ENCODE data around the gene VPREB3. TPM values are rescaled to one million over a fixed set of nuclear protein-coding genes. Genes with fewer than 3 reads are reported as not detected.

VPREB3 gene
- total RNA-seq, 1 experiment from 2014 or later: not detected

DNA sequence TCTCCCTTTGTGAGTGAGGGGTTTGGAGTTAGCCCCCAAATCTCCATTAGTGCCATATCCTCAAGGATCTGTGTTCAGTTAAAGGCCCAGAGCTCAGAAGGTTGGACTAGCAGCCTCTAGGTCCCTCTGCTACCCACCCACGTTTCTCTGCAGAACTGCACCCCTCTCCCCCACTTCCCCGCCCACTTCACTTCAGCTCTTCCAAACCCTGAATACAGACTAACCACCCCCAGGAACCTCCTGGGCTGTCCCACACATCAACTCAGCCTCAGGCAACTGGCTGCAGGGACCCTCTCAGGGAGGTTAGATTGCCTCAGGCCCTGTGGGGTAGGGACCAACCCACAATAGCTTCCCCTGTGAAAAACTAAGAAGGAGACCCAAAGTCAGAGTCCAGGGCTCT, 840 bp downstream of the VPREB3 start:
- TF ChIP-seq, protein P1, sequence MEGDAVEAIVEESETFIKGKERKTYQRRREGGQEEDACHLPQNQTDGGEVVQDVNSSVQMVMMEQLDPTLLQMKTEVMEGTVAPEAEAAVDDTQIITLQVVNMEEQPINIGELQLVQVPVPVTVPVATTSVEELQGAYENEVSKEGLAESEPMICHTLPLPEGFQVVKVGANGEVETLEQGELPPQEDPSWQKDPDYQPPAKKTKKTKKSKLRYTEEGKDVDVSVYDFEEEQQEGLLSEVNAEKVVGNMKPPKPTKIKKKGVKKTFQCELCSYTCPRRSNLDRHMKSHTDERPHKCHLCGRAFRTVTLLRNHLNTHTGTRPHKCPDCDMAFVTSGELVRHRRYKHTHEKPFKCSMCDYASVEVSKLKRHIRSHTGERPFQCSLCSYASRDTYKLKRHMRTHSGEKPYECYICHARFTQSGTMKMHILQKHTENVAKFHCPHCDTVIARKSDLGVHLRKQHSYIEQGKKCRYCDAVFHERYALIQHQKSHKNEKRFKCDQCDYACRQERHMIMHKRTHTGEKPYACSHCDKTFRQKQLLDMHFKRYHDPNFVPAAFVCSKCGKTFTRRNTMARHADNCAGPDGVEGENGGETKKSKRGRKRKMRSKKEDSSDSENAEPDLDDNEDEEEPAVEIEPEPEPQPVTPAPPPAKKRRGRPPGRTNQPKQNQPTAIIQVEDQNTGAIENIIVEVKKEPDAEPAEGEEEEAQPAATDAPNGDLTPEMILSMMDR (IDR thresholded peaks at IDR 0.05; ENCODE audit: insufficient read depth in 1 of 2, low read depth in 1 of 2, low read length in 1 of 2, severe bottlenecking in 1 of 2, unreplicated experiment in 1 of 2): no peak
- Histone ChIP-seq H3K4me3 (ENCODE audit: low read depth, low read length) (no peak overlapping the region), H3K27me3 (replicated peaks; ENCODE audit: control insufficient read depth, insufficient read depth, low read length) (no peaks in the 10 kb centered on the region), H3K4me1 (0 out of 2 replicates have a peak, but pooled peaks cover 3% of the 10 kb centered on the region), H3K9me3 (no peaks in the 10 kb centered on the region), H3K36me3 (ENCODE audit: control insufficient read depth, insufficient read depth, low read length) (no peaks in the 10 kb centered on the region)
- ChIA-PET CTCF (no interaction called here), POLR2A (no interaction called here)
- H3K4me3 Mint-ChIP-seq (ENCODE audit: unreplicated experiment): no peak overlapping the region
- H3K4me1 Mint-ChIP-seq (ENCODE audit: low read depth, unreplicated experiment): peaks cover 11% of the 10 kb centered on the region
- DNase-seq: no peak
- intact Hi-C loops (cut with micrococcal nuclease; ENCODE audit: unreplicated experiment): no loop called here
- no peaks in the 10 kb centered on the region for H3K27me3 Mint-ChIP-seq (ENCODE audit: insufficient read depth, unreplicated experiment)
- no peak overlapping the region for H3K27ac Mint-ChIP-seq (ENCODE audit: unreplicated experiment)
- no peaks in the 10 kb centered on the region for H3K36me3 Mint-ChIP-seq (ENCODE audit: insufficient read depth, unreplicated experiment)
- H3K9me3 Mint-ChIP-seq (ENCODE audit: unreplicated experiment): no peaks in the 10 kb centered on the region
- BruUV-seq (replicated peaks): no TSS peak

DNA sequence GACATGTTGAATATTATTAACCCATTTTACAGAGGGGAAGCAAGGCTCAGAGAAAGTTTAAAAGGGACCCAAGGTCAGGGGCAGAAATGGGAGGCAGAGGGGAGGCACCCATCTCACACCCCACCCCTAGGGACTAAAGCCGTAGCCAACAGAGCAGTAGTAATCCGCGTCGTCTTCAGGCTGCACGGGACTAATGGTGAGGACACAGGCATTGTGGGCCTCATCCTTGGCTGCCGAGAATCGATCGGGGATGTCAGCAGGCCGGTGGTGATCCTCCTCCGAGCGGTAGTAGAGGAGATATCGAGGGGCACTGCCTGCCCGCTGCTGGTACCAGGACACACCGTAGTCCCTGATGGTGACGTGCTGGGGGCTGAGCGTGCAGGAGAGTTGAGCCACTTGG, 1.5 kb downstream of the VPREB3 start:
- Histone ChIP-seq H3K27me3 (replicated peaks; ENCODE audit: control insufficient read depth, insufficient read depth, low read length) (no peaks in the 10 kb centered on the region), H3K36me3 (ENCODE audit: control insufficient read depth, insufficient read depth, low read length) (no peaks in the 10 kb centered on the region), H3K9me3 (no peaks in the 10 kb centered on the region), H3K4me3 (ENCODE audit: low read depth, low read length) (no peak overlapping the region), H3K4me1 (0 out of 2 replicates have a peak, but pooled peaks cover 3% of the 10 kb centered on the region)
- Mint-ChIP-seq H3K27ac (ENCODE audit: unreplicated experiment) (peak overlapping the region; percentile 77), H3K9me3 (ENCODE audit: unreplicated experiment) (no peaks in the 10 kb centered on the region), H3K36me3 (ENCODE audit: insufficient read depth, unreplicated experiment) (no peaks in the 10 kb centered on the region), H3K4me3 (ENCODE audit: unreplicated experiment) (peak overlapping the region; percentile 89), H3K27me3 (ENCODE audit: insufficient read depth, unreplicated experiment) (no peaks in the 10 kb centered on the region), H3K4me1 (ENCODE audit: low read depth, unreplicated experiment) (peaks cover 11% of the 10 kb centered on the region)
- TF ChIP-seq, protein P1 (IDR thresholded peaks at IDR 0.05; ENCODE audit: insufficient read depth in 1 of 2, low read depth in 1 of 2, low read length in 1 of 2, severe bottlenecking in 1 of 2, unreplicated experiment in 1 of 2): no peak
- no TSS peak for BruUV-seq (replicated peaks)
- intact Hi-C loops (cut with micrococcal nuclease; ENCODE audit: unreplicated experiment): no loop called here
- CTCF ChIA-PET: no interaction called here
- POLR2A ChIA-PET: no interaction called here
- no peak for DNase-seq

DNA sequence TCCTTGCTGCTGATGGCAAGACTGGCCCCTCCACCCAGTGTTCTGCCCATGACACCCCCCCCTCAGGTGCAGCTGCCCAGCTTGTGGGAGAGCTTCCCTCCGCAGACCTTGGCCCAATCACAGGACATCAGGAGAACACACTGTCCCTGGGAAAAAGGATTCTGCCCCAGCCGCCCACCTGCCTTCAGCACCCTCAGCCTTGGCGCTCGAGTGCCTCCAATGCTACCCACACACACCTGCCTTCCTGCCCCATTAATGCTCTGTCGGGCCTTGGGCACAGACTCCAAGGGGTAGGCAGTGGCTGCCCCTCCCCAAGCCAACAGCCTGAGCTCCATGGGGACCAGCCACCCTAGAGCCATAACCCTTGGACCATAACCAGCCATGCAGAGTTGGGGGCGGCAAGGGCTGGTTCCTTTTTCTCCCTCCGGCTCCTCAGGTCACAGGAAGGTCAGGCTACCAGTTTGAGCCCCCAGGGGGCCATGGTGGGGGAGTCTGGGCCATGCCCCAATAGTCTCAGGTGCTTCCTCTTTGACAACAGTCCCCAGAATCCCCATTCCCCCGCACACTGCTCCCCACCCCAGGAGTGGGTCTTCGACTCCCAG, 2.0 kb downstream of the VPREB3 start:
- Mint-ChIP-seq H3K27ac (ENCODE audit: unreplicated experiment) (peak overlapping the region; percentile 77), H3K27me3 (ENCODE audit: insufficient read depth, unreplicated experiment) (no peaks in the 10 kb centered on the region), H3K4me3 (ENCODE audit: unreplicated experiment) (peak overlapping the region; percentile 89), H3K9me3 (ENCODE audit: unreplicated experiment) (no peaks in the 10 kb centered on the region), H3K4me1 (ENCODE audit: low read depth, unreplicated experiment) (peaks cover 11% of the 10 kb centered on the region), H3K36me3 (ENCODE audit: insufficient read depth, unreplicated experiment) (no peaks in the 10 kb centered on the region)
- TF ChIP-seq, protein P1 (IDR thresholded peaks at IDR 0.05; ENCODE audit: insufficient read depth in 1 of 2, low read depth in 1 of 2, low read length in 1 of 2, severe bottlenecking in 1 of 2, unreplicated experiment in 1 of 2): no peak
- ChIA-PET POLR2A (no interaction called here), CTCF (interaction anchor here (0.7 kb wide), 1 partner anchor 142 kb away, joined by 7 read pairs; the partner anchor contains the start of gene MIF)
- no peak for DNase-seq
- no peaks in the 10 kb centered on the region for H3K36me3 ChIP-seq (ENCODE audit: control insufficient read depth, insufficient read depth, low read length)
- H3K27me3 ChIP-seq (replicated peaks; ENCODE audit: control insufficient read depth, insufficient read depth, low read length): no peaks in the 10 kb centered on the region
- no TSS peak for BruUV-seq (replicated peaks)
- H3K4me3 ChIP-seq (ENCODE audit: low read depth, low read length): peak overlapping the region; percentile 85
- no peaks in the 10 kb centered on the region for H3K9me3 ChIP-seq
- intact Hi-C loops (cut with micrococcal nuclease; ENCODE audit: unreplicated experiment): no loop called here
- 0 out of 2 replicates have a peak, but pooled peaks cover 3% of the 10 kb centered on the region for H3K4me1 ChIP-seq
